ENCODE results near the gene SMARCA2.

Gene SMARCA2

DNA sequence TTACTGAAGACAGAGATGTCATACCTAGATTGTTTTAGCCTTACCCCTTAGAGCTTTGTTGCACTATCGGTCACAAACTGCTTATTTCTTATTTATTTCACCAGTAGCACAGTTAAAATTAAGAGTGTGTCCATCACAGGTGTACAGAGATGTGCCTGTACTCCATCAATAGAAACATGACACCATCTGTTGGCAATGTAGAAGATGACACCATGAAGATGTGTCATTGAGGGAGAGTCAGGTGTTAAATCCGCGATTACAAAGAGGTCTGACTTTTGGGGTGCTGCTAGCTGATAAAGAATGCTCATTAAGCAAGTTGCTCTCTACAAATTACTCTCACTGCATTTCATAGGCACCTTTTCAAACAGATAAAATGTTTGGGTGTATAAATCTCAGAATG lies 164.4 kb downstream of the SMARCA2 start:
- no peak for DNase-seq

DNA sequence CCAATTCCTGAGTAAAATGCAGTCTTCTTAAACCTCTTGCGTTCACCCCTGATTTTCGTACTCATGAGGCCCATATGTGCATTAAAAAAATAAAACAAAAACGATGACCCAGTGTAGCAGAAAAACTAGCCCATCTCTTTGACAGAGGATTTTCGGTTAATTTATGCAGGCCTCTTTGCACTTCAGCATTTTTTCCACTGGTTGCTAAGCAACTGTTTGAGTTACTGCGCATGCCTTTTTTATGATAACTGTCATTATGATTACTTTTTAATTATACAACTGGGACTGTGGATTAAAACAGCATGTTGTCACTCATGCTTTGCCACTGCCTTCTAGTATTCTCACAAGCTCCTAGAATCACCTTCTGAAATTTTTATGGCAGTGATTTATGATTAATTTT lies 165.0 kb downstream of the SMARCA2 start:
- no peak for DNase-seq

DNA sequence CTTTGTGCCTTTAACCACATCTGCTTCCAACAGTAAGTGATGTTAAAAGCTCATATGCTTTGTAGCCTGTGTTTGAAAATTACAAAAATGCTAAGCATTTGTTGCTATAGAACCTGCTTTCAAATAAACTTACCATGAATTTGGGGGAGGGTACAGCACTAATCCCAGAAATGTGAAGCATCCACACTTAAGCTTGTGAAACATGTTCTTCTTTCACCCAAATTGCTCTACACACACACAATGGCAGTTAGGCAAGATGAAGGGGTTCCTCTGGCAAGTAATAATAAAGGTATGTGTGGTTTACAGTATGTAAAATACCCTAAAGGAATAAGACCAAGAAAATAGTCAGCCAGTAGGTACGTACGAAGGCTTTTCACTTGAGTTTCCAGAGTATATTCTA lies 165.6 kb downstream of the SMARCA2 start:
- DNase-seq = no peak

DNA sequence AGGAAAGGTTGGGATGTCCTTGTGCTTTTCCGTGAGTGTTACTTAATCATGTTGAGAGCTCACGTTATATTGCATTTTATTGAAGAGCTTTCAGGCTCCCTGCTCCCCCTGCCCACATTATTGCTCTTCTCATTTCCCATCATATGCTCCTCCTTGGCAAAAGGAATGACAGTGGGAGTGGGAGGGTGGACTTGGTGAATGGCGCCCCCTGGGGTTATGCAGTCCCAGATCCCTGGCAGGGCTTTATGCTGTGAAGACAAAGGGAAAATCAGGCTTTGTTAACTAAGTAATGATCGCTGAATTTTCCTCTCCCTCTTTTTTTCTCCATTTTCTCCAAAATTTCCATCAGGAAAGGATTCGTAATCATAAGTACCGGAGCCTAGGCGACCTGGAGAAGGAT lies 166.6 kb downstream of the SMARCA2 start:
- no peak for DNase-seq

DNA sequence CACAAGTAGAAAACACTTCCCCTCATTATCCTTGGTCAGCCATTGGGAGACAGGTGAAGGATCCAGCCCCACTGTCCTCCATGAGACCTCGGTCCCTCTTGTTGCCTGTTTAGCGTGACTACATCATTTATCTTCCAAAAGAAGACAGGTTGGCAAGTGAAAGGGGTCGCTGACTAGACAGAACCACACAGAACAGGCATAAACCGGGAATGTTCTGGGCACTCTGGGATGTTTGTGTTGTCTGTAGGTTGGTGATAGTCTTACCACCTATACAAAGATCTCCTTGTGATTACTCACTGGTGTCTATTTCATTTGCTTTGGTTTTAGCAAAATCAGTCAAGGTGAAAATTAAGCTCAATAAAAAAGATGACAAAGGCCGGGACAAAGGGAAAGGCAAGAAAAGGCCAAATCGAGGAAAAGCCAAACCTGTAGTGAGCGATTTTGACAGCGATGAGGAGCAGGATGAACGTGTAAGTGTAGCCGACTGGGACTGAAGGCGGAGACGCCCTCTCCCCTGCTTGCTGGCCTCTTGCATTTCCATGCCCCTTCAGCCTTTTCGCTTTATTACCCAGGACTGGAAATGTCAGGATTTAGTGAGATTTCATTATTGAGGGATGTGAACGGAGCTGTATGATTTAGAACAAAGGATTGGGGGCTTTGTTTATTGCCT lies 175.9 kb downstream of the SMARCA2 start:
- DNase-seq = no peak

DNA sequence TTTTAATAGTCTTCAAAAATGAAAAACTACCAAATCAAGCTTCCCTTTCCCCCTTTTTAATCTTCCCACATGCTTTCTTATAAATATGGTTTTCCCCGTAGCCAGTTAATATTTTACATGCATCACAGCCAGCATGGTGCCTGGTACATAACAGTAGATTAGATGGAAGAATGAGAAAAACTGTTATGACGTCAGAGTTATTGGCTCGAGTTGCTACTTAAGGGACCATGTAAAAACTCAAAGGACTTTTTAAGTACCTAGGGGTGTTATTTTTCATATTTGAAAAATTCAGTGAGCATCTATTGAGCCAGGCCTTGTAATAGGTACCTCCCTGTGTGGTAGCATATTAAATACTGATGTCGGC lies 176.4 kb downstream of the SMARCA2 start:
- no peak for DNase-seq

DNA sequence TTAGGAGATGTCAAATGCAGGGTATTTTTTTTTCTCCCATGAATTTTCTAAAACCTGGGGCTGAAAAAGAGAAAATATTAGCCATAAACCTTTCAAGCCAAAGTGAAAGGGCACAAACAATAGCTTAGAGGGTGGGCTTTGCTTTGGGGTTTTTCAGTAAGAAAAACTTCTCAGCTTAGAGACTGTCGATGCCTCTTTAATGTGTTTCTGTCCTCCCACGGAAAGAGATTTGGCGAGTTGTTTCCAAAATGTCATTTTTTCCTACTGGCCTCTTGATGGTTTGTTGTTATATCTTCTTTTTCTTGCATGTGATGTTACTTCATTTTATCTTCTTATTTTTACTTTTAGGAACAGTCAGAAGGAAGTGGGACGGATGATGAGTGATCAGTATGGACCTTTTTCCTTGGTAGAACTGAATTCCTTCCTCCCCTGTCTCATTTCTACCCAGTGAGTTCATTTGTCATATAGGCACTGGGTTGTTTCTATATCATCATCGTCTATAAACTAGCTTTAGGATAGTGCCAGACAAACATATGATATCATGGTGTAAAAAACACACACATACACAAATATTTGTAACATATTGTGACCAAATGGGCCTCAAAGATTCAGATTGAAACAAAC lies 177.3 kb downstream of the SMARCA2 start:
- no peak for DNase-seq

DNA sequence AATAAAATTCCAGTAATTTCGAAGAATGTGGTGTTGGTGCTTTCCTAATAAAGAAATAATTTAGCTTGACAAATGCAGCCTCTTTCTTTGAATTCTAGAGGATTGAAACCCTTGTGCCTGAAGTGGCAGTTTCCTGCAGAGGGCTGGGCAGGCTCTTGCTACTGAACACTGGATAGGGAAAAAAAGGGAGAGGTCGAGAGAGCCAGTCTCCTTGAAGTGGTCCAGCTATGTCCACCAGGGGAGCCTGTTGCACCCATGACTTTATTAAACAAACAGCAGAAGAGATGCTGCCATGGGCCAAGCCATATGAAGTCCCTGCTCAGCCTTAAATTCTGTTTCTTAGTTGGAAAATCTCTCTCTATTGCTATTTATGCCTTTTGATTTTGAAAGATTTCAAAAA lies 178.4 kb downstream of the SMARCA2 start:
- DNase-seq = no peak

DNA sequence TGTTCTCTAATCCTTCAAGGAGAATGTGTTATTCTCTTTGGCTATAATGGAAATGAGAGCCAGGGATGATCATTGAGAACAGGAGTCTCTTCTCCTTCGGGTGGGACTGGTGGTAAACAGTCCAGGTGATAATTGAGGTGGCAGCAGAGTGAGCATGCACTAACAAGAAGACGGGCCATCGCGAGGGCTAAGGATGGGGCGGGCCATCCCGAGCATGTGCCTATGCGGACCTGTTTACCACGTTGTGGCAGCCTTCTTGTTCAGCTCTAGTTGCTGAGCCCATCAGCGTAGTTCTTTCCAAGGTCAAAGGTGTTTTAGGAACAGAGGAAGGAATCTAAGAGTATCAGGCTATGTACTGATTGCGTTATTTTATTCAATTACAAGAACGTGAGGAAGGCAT lies 180.1 kb downstream of the SMARCA2 start:
- no peak for DNase-seq

DNA sequence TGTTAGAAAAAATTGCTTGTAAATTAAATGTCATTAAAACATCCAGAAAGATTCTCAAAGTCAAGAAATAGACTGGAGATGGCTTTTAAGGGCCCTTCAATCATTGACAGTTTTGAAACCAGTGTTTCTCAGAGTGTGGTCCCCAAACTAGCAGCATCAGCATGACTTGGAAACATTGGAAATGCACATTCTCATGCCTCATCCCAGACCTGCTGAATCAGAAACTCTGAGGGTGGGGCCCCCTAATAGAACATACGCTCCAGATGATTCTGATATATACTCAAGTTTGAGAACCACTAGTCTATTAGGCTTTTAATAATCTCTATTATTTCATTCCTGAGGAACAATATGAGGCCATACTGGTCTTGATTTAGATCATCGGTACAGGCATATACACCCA lies 181.6 kb downstream of the SMARCA2 start:
- DNase-seq = no peak

DNA sequence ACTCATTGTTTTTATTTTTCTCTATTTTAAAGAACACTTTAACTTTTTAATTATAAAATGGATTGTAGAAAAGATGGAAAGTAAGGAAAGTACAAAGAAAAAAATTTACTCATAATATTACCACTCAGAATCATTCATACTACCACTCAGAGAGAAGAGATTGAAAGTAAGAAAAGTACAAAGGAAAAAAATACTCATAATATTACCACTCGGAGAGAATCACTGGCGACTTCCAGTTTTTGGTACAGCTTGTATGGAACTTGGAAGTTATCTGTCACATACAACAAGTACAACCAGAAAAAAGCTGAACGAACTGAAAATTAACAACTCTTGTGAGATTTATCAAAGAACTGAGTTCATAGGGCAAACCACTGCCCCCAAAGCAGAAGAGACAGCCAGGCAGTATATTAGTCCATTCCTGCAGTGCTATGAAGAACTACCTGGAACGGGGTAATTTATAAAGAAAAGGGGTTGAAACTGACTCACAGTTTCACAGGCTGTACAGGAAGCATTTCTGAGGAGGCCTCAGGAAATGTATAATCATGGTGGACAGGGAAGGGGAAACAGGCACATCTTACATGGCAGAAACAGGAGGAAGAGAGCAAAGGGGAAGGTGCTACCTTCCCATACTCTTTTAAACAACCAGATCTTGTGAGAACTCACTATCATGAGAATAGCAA lies 183.9 kb downstream of the SMARCA2 start:
- DNase-seq = no peak

DNA sequence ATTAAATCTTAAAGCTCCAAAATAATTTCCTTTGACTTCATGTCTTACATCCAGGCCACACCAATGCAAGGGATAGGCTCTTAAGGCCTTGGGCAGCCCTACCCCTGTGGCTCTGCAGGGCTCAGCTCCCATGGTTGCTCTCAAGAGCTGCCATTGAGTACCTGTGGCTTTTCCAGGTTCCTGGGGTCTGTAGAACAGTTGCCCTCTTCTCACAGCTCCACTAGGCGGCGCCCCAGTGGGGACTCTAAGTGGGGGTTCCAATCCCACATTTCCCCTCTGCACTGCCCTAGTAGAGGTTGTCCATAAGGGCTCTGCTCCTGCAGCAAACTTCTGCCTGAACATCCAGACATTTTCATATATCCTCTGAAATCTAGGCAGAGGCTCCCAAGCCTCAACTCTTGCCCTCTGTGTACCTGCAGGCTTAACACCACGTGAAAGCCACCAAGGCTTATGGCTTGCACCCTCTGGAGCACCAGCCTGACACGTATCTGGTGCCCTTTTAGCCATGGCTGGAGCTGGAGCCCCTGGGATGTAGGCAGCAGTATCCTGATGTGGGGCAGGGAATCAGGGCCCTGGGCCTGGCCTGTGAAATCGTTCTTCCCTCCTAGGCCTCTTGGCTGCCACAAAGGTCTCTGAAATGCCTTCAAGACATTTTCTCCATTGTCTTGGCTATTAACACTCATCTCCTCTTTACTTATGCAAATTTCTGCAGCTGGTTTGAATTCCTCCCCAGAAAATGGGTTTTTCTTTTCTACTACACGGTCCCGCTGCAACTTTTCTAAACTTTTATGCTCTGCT lies 185.1 kb downstream of the SMARCA2 start:
- DNase-seq = no peak

DNA sequence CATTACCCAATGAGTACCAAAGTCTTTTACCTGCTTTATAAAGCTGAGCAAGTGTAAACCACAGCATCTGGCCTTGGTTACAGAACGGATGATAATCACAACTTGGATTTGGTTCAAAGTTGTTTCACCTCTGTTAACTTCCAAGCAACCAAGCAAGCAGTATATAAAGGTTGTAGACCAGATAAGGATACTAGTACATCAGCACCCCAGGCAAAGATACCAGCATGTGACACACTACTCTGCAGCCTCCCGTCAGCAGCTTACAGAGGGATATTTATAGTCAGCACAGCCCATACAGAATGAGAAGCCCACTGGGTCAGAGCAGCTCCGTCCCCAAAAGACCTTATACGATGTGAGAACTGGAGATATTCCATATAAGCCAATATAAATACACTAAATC lies 193.3 kb downstream of the SMARCA2 start:
- no peak for DNase-seq

DNA sequence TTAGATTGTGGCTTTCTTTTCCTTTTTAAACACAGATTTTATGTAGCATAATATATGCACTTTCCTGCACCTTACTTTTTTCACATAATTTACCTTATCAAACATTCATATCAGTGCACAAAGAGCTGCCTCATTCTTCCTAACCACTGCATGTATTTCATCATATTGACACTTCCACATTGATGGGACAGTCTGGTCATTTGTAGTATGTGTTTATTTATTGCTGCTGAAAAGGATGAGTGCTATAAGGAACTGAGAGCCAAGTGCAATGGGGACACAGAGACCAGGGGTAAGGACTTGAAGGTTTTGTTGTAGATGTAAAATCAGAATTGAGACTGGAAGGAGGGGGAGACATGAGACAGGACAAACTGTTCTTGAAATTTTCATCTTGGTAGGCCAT lies 193.8 kb downstream of the SMARCA2 start:
- DNase-seq = no peak

DNA sequence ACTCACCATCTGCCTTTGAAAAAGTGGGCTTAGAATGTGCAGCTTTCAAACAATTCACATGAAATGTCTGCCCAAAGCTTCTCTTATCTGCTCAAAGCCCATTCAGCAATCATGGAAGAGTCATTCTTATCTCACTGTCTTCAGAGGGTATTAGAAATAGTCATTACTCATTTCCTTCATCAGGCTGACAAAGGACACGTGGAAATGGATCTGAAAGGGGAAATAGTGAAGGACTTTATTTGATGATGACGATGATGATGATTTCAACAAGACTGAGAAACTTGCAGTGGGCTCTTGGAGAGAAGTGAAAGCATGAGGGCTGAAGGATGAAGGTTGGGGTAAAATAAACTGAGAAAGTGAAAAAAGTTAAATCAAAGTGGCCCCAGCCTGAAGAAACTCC lies 194.3 kb downstream of the SMARCA2 start:
- DNase-seq = no peak

DNA sequence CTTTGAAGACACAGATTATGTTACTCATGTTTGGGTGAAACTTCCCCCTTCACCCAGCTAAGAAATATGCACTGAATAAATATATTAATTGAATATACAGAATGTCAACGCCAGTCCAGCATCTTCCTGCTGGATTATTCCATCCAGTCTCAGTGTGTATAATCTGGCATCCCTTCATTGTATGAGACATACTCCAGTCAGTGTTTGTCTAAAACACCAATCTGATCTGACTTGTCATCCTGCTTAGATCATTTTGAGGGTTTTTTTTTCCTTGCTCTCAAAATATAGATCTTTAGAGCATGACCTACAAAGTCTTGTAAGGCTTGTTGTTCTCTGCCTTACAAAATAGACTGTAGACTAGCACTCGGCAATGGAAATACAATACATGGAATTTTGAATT lies 195.1 kb downstream of the SMARCA2 start:
- no peak for DNase-seq

DNA sequence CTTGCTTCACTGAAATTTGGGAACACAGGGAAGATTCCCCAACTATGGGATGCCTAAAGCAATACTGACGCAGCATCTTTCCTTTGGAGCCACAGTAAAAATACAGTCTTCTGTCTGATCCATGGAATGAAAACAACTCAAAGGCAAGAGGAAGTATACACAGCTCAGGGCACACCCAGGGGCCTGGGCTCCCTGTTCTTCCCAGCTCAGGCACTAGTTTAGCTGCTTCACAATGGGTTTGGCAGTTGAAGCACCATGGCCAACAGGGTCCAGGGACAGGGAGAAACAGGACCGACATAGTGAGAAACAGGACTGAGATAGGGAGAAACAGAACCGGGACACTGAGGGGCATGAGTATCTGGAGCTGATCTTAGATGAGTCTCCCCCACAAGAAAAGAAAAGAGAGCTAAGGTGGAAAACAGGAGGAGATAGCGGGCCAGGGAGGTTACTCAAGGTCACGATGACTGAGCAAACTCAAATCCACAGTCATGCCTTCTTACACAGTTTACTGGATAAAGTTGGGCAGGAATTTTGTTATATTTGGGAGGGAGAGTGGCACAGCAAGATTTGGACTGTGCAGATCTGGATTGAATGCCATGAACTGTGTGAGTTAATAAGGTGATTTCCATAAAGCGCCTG lies 198.8 kb downstream of the SMARCA2 start:
- DNase-seq = no peak

DNA sequence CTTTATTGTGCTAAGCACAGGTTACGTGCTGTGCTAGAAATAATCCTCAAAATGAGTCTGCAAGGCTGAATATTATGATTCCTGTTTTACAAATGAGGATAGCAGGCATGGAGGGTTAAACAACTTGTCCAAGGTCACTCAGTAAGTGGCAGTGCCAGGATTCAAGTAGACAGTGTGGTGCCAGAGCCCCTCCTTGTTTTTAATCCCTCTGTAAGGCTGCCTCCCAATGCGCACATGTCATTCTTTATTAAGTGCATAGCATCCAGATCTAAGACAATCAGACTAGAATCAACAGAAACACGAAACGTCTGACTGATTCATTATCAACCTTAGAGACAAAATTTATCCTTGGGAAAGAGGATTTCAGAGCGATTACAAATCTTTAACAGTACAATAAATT lies 199.6 kb downstream of the SMARCA2 start:
- DNase-seq = no peak

DNA sequence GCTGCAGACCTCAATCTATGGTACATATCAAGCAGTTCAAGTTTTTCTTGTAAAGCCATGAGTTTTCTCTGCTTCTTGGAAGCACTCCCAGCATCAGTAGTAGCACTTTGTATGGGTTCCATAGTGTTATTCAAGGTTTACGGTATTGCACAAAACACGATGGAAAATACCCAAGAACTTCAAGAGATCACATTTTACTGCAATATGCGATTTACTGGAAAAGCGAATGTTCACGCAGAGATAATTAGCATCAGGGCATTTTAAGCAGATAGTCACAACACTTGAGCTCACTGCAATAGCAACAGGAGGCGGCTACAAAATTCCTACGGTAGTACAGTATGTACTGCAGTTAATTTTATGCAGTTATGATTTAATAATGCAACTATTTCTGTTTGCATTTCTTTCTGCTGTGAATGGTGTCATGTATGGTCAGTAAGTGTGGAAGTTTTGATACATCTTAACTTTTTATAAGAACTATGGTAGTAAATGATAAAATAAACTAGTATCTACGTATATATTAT lies 200.8 kb downstream of the SMARCA2 start:
- no peak for DNase-seq

DNA sequence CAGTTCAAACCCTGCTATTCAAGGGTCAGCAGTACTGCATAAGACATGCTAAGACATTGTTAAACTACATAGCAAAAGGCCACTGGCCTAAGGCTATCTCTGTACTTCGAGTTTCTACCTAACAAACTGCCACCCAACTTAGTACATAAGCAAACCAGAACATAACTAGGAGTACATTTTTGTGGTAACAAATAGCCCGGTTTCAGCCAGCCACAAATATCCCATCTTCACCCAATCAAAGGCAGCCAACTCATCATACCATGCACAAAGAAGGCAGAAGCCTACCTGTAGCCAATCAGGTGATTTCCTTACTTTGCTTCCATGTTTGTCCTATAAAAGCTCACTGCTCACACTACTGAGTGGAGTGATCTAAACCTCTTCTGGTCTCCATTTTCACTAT lies 201.4 kb downstream of the SMARCA2 start:
- DNase-seq = no peak

DNA sequence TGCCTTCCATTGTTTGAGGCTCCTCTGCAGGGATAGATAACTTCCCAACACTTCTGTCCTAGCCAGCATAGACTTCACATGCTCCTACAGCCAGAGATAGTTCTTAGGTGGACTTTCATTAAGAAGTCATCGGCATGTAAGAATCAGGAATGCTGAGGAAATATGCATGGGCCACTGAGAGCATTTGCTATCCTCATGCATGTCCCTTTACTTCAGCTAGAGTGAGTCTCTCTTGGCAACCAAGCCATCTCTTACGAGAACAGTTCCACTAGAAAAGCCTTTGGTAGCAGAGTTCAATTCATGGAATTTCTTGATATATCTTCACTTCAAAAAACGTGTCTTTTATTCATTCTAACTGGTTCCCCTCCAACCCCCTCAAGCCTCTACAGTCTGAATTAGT lies 202.4 kb downstream of the SMARCA2 start:
- DNase-seq = no peak

DNA sequence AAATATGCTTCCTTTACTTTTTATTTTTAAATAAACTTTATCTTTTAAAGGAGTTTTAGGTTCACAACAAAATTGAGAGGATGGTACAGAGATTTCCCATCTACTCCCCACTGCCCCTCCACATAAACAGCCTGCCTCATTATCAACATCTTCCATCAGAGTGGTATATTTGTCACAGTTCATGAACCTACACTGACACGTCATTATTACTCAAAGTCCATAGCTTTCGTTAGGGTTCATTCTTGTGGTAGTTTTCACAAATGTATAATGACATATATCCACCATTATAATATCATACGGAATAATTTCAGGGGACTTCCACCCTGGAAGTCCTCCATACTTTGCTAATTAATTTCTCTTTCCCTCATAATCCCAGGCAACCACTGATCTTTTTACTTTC lies 204.9 kb downstream of the SMARCA2 start:
- no peak for DNase-seq

Data from NK-92 treated with Interleukin-12 subunit alpha and Interleukin-12 subunit beta, amount 100 ng/mL, for 24 hours (cell line).